ENCODE measurements around the gene PRMT5.

Gene PRMT5

GRCh38 chr14:22905627-22906026, 23.5 kb downstream of the PRMT5 start:
- no peak for DNase-seq (ENCODE audit: extremely low spot score)
- CTCF ChIA-PET: no interaction called here
- no peak for TF ChIP-seq HDGF (IDR thresholded peaks at IDR 0.05; ENCODE audit: borderline replicate concordance)
- TF ChIP-seq PKNOX1 (IDR thresholded peaks at IDR 0.05): no peak
- no peak for TF ChIP-seq ARNT (IDR thresholded peaks at IDR 0.05)
- TF ChIP-seq LEF1 (IDR thresholded peaks at IDR 0.05; ENCODE audit: borderline replicate concordance): no peak
- no peak for TF ChIP-seq SUZ12 (IDR thresholded peaks at IDR 0.05)
- no peak for TF ChIP-seq FOXM1 (IDR thresholded peaks at IDR 0.05; ENCODE audit: borderline replicate concordance)
- POLR2A ChIA-PET: no interaction called here

- ChIA-PET POLR2A (interaction anchor here (1.0 kb wide), 1 partner anchor 81 kb away, joined by 3 read pairs; no protein-coding TSS in a partner anchor), CTCF (interaction anchor here (0.7 kb wide), 1 partner anchor 347 kb away, joined by 3 read pairs; no protein-coding TSS in a partner anchor)
- TF ChIP-seq ELF4 (IDR thresholded peaks at IDR 0.05): no peak
- no peak for TF ChIP-seq ARNT (IDR thresholded peaks at IDR 0.05)
- TF ChIP-seq ZNF384 (IDR thresholded peaks at IDR 0.05): no peak
- TF ChIP-seq FOXK2 (IDR thresholded peaks at IDR 0.05): no peak
- no peak for TF ChIP-seq FOXA1 (IDR thresholded peaks at IDR 0.05)
- no peak for TF ChIP-seq LEF1 (IDR thresholded peaks at IDR 0.05; ENCODE audit: borderline replicate concordance)
- no peak for TF ChIP-seq TARDBP (IDR thresholded peaks at IDR 0.05)
- TF ChIP-seq HDGF (IDR thresholded peaks at IDR 0.05; ENCODE audit: borderline replicate concordance): no peak
- TF ChIP-seq CTBP1 (IDR thresholded peaks at IDR 0.05; ENCODE audit: borderline replicate concordance): no peak
- no peak for TF ChIP-seq L3MBTL2 (conservative IDR thresholded peaks at IDR 0.05)
- no peak for TF ChIP-seq SUZ12 (IDR thresholded peaks at IDR 0.05)
- no peak for TF ChIP-seq FOXM1 (IDR thresholded peaks at IDR 0.05; ENCODE audit: borderline replicate concordance)
- TF ChIP-seq SP1 (IDR thresholded peaks at IDR 0.05): no peak
- no peak for TF ChIP-seq NFRKB (IDR thresholded peaks at IDR 0.05)
- no peak for TF ChIP-seq BHLHE40 (IDR thresholded peaks at IDR 0.05; ENCODE audit: borderline replicate concordance)
- no peak for TF ChIP-seq PKNOX1 (IDR thresholded peaks at IDR 0.05)
- no peak for DNase-seq (ENCODE audit: extremely low spot score)
Measured at GRCh38 chr14:22903742-22904087, 25.5 kb downstream of the PRMT5 start.

GRCh38 chr14:22901799-22902198, 27.4 kb downstream of the PRMT5 start:
- POLR2A ChIA-PET: interaction anchor here (1.1 to 1.7 kb wide), 2 partner anchors 15 kb away, joined by 3 to 5 read pairs; no protein-coding TSS in a partner anchor
- DNase-seq (ENCODE audit: extremely low spot score): no peak
- CTCF ChIA-PET: interaction anchor here (1.0 to 3.8 kb wide), 3 partner anchors 19 to 83 kb away, joined by 4 to 19 read pairs (median 8); partner anchors contain the start of gene LRP10
- TF ChIP-seq TARDBP (IDR thresholded peaks at IDR 0.05) (no peak), SP1 (IDR thresholded peaks at IDR 0.05) (no peak), FOXK2 (IDR thresholded peaks at IDR 0.05) (no peak), NFRKB (IDR thresholded peaks at IDR 0.05) (no peak), BHLHE40 (IDR thresholded peaks at IDR 0.05; ENCODE audit: borderline replicate concordance) (no peak), FOXM1 (IDR thresholded peaks at IDR 0.05; ENCODE audit: borderline replicate concordance) (no peak), ARNT (IDR thresholded peaks at IDR 0.05) (no peak)

DNA sequence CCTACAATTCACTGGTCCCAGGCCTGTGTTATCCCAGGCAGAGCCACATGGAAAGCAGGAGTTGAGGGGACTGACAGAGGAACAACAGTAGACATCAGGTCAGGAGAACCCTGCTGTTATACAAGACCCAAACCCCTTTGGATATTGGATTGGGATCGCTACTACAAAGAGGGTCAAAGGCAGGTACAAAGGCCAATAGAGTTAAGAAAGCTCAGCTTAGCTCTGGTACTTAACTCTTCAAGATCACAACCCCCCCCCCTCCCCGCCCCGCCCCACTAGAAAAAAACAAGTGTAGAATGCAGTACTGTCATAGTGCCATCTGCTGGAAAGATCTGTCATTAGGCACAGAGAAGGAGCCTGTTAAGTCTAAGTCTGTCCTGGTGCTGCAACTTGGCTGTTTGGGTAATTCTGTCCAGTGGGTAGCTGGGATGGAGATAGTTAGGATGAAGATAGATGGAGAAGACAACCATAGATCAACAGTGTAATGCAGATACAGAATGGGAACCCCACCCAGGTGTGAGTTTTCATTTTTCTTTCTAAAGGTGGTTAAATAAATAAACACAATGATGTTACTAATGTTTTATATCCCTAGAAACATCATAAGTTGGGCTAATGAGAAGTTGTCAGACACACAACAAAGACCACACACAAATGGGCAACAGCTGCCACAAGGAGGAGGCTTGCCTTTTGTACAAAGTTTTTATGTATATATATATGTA, 28.9 kb downstream of the PRMT5 start:
- TF ChIP-seq FOXM1 (IDR thresholded peaks at IDR 0.05; ENCODE audit: borderline replicate concordance) (no peak), ARNT (IDR thresholded peaks at IDR 0.05) (no peak), SUZ12 (IDR thresholded peaks at IDR 0.05) (no peak), ELF4 (IDR thresholded peaks at IDR 0.05) (no peak), ZNF384 (IDR thresholded peaks at IDR 0.05) (no peak)
- DNase-seq (ENCODE audit: extremely low spot score): peak; percentile 65
- POLR2A ChIA-PET: interaction anchor here (1.0 to 1.7 kb wide), 4 partner anchors 14 to 78 kb away, joined by 3 to 7 read pairs (median 5); partner anchors contain the start of gene LRP10
- CTCF ChIA-PET: interaction anchor here (0.6 to 3.8 kb wide), 8 partner anchors 12 to 247 kb away, joined by 3 to 19 read pairs (median 5); partner anchors contain the start of genes LRP10, RBM23 and REM2

DNA sequence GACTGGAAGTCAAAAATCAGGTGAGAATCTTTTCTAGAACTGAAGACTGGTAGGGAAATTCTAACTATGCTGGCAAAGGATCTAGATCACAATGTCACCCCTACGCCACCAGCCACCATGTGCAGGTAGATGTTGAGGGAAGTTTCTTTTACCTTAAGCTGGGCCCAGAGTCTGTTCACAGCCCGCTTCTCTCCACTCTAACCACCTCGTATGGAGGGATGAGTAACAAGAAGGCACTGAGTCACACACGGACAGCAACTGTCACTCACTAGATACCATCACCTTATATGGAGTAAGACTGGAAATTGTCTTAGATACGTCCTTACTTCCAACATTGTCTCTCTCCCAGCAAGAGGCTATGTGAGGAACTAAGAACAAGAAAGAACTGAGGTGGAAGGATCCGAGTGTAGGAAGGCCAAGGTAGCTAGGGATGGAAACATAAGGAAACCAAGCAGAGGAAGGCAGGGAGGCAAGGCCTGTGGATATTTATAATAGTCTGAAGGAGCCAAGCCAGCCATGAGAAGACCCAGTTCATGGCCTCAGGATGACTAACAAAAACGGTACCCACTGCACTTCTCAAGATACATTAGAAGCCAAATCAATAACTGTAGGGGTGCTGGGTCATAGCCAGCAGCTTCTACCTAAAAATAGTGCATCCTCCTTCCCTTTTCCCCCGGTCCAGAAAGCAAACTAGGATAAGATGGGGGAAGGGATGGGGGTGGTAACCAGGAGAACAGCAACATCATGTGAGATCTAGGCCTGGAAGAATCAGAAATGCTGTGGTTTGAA, 30.7 kb downstream of the PRMT5 start:
- CTCF ChIA-PET: no interaction called here
- POLR2A ChIA-PET: no interaction called here
- TF ChIP-seq LEF1 (IDR thresholded peaks at IDR 0.05; ENCODE audit: borderline replicate concordance) (no peak), SP1 (IDR thresholded peaks at IDR 0.05) (no peak), HDGF (IDR thresholded peaks at IDR 0.05; ENCODE audit: borderline replicate concordance) (no peak), ZNF384 (IDR thresholded peaks at IDR 0.05) (no peak), CTBP1 (IDR thresholded peaks at IDR 0.05; ENCODE audit: borderline replicate concordance) (no peak), PKNOX1 (IDR thresholded peaks at IDR 0.05) (no peak), FOXK2 (IDR thresholded peaks at IDR 0.05) (no peak), ARNT (IDR thresholded peaks at IDR 0.05) (no peak), FOXA1 (IDR thresholded peaks at IDR 0.05) (no peak), ELF4 (IDR thresholded peaks at IDR 0.05) (no peak), L3MBTL2 (conservative IDR thresholded peaks at IDR 0.05) (no peak), FOXM1 (IDR thresholded peaks at IDR 0.05; ENCODE audit: borderline replicate concordance) (no peak), NFRKB (IDR thresholded peaks at IDR 0.05) (no peak), TARDBP (IDR thresholded peaks at IDR 0.05) (no peak), BHLHE40 (IDR thresholded peaks at IDR 0.05; ENCODE audit: borderline replicate concordance) (no peak), SUZ12 (IDR thresholded peaks at IDR 0.05) (no peak)
- no peak for DNase-seq (ENCODE audit: extremely low spot score)

All from HEK293T (cell line).